RCC 7860 (cell line): ENCODE measurements around the gene SIGLECL1.

Experiments used
- DNase-seq: peaks from one replicate; pipeline ENCODE4 v3.0.0-alpha.2; 2015; ENCODE audit warnings: low spot score
- FAIRE-seq: peaks from 2 replicates; lab custom pipeline; 2012; peaks lifted over from hg19 to GRCh38; lab: Jason Lieb, UNC

SIGLECL1 gene

GRCh38 chr19:51252306-51253079, 1.6 kb downstream of the SIGLECL1 start:
- FAIRE-seq: peak; percentile 76

GRCh38 chr19:51253088-51253806, 2.4 kb downstream of the SIGLECL1 start:
- FAIRE-seq (no peak), DNase-seq (no peak)

More at GRCh38 chr19:51252306-51253079, 1.6 kb downstream of the SIGLECL1 start:
- DNase-seq: no peak

GRCh38 chr19:51256155-51256625, 5.3 kb downstream of the SIGLECL1 start:
- DNase-seq (no peak), FAIRE-seq (no peak)

- DNase-seq (no peak), FAIRE-seq (no peak)
Observed at GRCh38 chr19:51257471-51257870, 6.6 kb downstream of the SIGLECL1 start.

DNA sequence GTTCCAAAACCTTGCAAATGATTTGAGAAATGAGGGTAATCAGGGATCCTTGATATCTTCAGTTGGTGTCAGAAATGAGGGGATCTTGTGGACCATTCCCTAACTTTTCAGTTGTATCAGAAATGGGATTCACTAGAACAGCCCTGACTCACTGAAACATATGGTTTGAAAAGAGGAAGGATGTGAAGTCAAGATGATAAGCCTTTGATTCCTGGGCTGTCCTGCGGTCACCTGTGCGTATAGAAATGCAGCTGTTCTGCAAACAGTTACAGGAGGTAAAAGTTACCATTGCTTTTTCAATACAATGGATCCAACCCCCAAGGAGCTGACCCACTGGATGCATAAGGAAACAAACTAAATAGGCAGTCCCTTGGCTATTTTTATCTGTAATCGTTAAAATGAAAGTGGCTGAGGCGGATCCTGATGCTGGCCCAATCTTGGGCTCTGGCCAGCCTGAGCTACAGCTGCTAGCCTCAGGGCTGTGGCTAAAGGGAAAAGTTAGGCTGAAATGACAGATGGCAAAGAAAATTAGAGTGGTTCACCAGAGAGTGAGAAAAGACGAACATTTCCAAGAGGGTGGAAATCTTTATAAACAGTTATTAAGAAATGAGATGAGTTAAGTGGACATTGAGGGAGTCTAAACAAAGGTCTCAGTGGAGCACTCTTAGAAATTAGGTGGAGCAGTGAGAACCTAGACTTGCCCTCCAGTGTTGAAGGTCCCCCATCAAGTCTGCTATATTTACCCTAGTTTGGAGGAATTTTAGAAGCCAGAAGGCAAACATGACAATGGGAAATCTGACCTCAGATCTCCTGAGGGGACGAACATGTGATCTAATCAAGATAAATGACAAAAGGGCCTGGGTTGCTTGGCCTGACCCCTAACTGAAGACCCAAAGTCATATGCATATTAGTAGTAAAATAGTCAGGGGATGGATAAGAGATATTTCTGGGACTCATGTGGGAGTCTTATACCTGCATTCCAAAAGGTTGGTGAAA, 7.6 kb downstream of the SIGLECL1 start:
- no peak for DNase-seq
- no peak for FAIRE-seq

DNA sequence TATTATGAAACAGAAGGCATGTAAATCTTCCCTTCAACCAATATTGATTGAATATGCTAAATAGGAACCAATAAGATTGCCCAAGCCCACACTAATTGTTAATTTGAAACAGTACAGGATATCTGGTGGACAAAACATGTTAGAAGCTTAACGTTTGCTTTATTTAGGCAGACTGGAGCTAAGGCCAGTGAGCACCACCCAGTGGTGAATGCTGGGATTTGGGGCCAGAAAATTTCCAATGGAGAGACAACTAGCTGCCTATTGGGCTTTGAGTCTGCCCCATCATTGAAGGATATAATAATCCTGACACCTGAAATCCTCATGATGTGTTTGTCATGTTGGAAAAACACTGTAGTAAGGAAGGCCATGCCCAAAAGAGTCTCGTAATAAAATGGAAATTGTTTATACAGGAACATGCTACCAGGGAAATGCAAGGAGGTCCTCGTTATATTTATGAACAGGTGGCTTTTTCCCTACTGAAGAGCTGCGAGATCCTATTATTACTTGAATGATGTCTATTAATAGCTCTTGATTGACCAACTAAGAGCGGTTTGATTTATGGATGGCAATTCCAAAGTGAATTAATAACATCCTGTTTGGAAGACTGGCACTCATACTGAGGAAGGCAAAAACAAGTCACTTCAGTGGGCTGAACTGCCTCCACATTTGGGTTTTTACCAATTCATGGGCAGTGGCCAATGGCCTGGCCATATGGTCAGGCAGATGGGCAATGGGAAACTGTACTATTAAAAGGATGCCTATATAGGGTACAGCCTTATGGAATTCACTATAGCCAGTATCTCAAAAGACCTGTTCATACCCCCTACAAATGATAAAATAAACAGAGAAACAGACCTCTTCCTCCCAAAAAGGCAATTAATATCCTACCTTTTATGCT, 8.7 kb downstream of the SIGLECL1 start:
- DNase-seq: peak; percentile 29
- peak; percentile 50 for FAIRE-seq

DNA sequence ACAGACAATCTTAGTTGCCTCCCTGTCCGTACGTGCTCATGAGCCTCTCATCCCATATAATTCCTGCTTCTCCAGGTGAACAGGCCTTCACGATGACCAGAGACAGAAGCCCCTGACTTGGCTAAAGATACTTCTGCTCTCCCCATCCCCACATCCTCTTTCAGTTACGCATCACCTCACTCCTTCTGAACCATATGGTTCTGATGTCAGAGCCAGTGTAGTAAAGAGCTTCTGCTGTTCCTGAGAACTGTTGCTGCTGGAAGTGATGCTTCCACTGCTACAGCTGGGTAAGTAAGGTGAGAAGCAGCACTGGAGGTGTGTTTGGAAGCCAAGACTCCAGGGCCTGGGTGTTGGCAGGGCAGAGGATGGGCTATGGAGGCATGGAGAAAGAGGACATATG, 12.9 kb downstream of the SIGLECL1 start:
- FAIRE-seq (no peak), DNase-seq (no peak)

- DNase-seq: no peak
- FAIRE-seq: no peak
Observed at GRCh38 chr19:51271067-51271466, 20.2 kb downstream of the SIGLECL1 start.

- DNase-seq: peak; percentile 45
- FAIRE-seq: peak; percentile 77
Observed at GRCh38 chr19:51272183-51272810, 21.4 kb downstream of the SIGLECL1 start.

DNA sequence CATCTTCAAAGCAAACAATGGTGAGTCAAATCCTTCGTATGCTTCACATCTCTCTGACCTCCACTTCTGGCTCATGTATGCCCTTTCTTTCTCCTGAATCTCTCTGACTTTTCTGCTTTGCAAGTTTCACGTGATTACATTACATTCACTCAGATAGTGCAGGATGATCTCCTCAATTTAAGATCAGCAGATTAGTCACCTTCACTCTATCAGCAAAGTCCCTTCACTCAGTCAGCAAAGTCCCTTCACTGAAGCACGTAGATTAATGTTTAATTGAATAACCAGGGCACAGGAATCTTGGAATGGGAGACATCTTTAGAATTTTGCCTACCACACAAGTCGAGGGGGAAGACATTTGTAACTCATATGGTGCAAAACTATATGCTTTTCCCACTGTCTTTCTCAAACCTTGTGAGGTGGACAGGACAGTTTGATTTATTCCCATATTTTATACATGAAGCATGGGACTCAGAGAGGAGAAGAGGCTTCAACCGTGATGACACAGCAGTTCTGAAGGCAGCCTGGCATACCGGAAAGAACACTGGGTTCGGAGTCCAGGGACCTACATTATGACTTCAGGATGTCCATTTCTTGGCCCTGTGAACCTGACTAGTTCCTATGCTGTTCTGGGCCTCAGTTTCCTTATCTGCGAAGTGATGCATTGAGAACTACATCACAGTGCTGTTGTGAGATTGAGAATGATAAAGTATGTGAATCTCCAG, 23.3 kb downstream of the SIGLECL1 start:
- DNase-seq: peak; percentile 87
- FAIRE-seq: peak; percentile 96

- FAIRE-seq: no peak
- no peak for DNase-seq
Observed at GRCh38 chr19:51277112-51277511, 26.2 kb downstream of the SIGLECL1 start.

GRCh38 chr19:51282335-51282734, 31.5 kb downstream of the SIGLECL1 start:
- DNase-seq: no peak
- FAIRE-seq: no peak

GRCh38 chr19:51285682-51286081, 34.8 kb downstream of the SIGLECL1 start:
- no peak for FAIRE-seq
- no peak for DNase-seq

GRCh38 chr19:51289635-51290034, 38.8 kb downstream of the SIGLECL1 start:
- FAIRE-seq (no peak), DNase-seq (no peak)

DNA sequence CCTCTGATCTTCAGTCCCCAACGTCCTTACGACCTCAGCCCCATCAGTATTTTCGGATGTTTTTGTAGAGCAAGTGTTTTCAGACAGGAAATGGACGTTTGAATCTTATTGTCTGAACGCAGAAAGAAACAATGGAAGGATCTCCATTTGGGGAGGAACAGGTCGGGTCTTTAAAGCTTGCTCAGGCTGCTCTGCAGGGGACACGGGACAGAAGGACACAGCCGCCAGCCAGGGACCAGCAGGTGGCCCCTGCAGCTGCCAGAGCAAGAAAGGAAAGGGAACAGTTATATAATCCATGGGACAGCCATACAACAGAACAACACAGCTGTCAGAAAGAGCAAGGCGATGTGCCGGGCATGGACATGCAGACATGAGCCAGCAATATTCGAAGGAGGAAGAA, 42.1 kb downstream of the SIGLECL1 start:
- no peak for FAIRE-seq

GRCh38 chr19:51293571-51294210, 42.8 kb downstream of the SIGLECL1 start:
- no peak for DNase-seq
- FAIRE-seq: no peak

More for the DNA sequence above, 42.1 kb downstream of the SIGLECL1 start:
- DNase-seq: no peak

DNA sequence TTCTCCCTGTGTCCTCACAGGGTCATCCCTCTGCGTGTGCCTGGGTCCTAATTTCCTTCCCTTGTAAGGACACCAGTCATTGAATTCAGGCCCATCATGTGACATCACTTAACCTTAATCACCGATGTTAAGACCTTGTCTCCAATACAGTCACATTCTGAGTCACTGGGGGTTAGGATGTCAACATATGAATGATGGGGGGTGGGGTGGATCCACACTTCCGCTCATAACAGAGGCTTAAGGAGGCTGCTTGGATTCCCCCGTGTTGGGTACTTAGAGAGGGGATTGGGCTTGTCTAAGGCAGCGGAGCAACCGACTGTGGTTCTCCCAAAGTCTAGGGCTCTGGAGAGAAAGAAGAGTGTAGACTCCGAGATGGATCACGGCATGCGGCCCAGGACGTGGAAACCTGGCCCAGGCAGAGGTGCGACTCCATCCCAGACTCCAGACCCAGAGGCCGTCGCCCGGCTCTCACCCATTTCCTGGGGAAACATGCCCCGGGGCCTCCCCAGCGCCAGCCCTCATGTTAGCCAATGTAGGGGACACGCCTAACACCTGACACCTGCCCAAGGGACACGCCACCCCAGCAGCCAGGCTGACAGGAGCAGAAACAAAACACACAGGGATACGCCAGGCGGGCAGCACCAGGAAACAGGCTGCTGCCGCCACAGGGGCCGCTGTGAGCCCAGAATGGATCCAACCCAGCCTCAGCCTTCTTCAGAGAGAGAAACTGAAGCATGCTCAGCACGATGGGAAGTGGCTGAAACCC, 43.5 kb downstream of the SIGLECL1 start:
- DNase-seq (peak; percentile 30), FAIRE-seq (no peak)
